Heart left ventricle (tissue), 16 donors: Measurements from ENCODE around the gene CENPP. TPM values are rescaled to one million over a fixed set of nuclear protein-coding genes. Genes with fewer than 3 reads are reported as not detected.

ENCODE experiments used
- ATAC-seq, 4 donors: fragments of 200-7000 bp; cut with Tn5 transposase; one replicate each; pipeline ENCODE4 v1.9.1; 2020 to 2022; ENCODE audit warnings: moderate library complexity in 4 of 4, mild to moderate bottlenecking in 3 of 4, moderate number of reproducible peaks in 1 of 4
- DNase-seq, 5 donors: peaks; one replicate each; pipeline ENCODE4 v3.0.0-alpha.2; 2020
- H3K27ac ChIP-seq, 12 donors: fragments of 200-600 bp; sonication (generic) in 4 of 12; one replicate each; pipeline versions ENCODE4 v1.5.0 to v1.8.0; 2016 to 2022; ENCODE audit warnings: mild to moderate bottlenecking in 2 of 12
- H3K27me3 ChIP-seq, 9 donors: fragments of 200-600 bp; sonication (generic) in 2 of 9; one replicate each; pipeline versions ENCODE4 v1.5.1 to v1.8.0; 2016 to 2022; ENCODE audit warnings: mild to moderate bottlenecking in 3 of 9
- H3K36me3 ChIP-seq, 9 donors: fragments of 200-600 bp; sonication (generic) in 2 of 9; one replicate each; pipeline versions ENCODE4 v1.5.0 to v1.8.0; 2018 to 2022; ENCODE audit warnings: mild to moderate bottlenecking in 2 of 9
- H3K4me1 ChIP-seq, 12 donors: fragments of 200-600 bp; sonication (generic) in 4 of 12; one replicate each; pipeline versions ENCODE4 v1.5.0 to v1.8.0; 2016 to 2022; ENCODE audit warnings: mild to moderate bottlenecking in 3 of 12
- H3K4me3 ChIP-seq, 12 donors: fragments of 200-600 bp; sonication (generic) in 4 of 12; one replicate each; pipeline versions ENCODE4 v1.5.0 to v1.8.0; 2017 to 2022; ENCODE audit warnings: mild to moderate bottlenecking in 9 of 12, moderate library complexity in 4 of 12
- H3K9me3 ChIP-seq, 12 donors: fragments of 200-600 bp; sonication (generic) in 4 of 12; one replicate each; pipeline versions ENCODE4 v1.5.0 to v1.8.0; 2016 to 2022; ENCODE audit warnings: mild to moderate bottlenecking in 1 of 12
- POLR2A ChIP-seq, 2 donors: fragments of 450-650 bp; IDR thresholded peaks; one replicate each; pipeline ENCODE4 v1.6.1; 2017; ENCODE audit warnings: antibody characterized with exemption in 2 of 2, mild to moderate bottlenecking in 2 of 2, moderate library complexity in 2 of 2
- WGBS, 4 donors: extraction: QIAGEN DNeasy Blood & Tissue Kit in 2 of 4; methylation state at CpG; one replicate each; pipeline versions ENCODE4 v1.1.5 to v1.1.7; 2013 to 2018; 5-methylcytosine and 5-hydroxymethylcytosine counted together
- intact Hi-C, 10 donors: fragments of 100-400 bp; cut with DNase I; formaldehyde crosslinking; loops; one replicate each; pipeline versions ENCODE4 v1.11.1 to v1.14.2; 2022
- polyA plus RNA-seq, 2 donors: library from polyadenylated mRNA; stranded (reverse); fragments of 200-250 nt; gene quantifications; one replicate each; pipeline ENCODE4 v1.2.3, GENCODE V29; 2013
- total RNA-seq, 9 donors: library from RNA; depleted of rRNA in 2 of 9; stranded (reverse); fragments of >200 nt in 2 of 9; fragmentation: NEBNext Ultra II Directional in 3 of 9; extraction: Animal tissue kit (Norgen Biotek cat#: 25700) in 3 of 9; gene quantifications; one replicate each; pipeline versions ENCODE4 v1.1.0 to v1.2.4, GENCODE V29; 2016 to 2023
- TF ChIP-seq, protein P1 (sequence below), 12 donors: fragments of 200-600 bp; sonication (generic) in 4 of 12; IDR thresholded peaks; one replicate each; pipeline versions ENCODE4 v1.5.0 to v1.8.0; 2018 to 2022; ENCODE audit warnings: antibody characterized with exemption in 12 of 12, mild to moderate bottlenecking in 5 of 12
- donor health status: ischemic (EF 13 %, LVEDD 7.1; RV severe dilation, severe dysfunction).
- donor health status: healthy with polysubstance abuse.
- donor health status: DM: no; HTN: yes; CAD: no.
- donor health status: DM: no; HTN: no; CAD: no.
- donor health status: ischemic (EF 25% LVEDD 6.9; RV normal size, moderate dysfunction).
- donor health status: ischemic (EF 25% LVEDD 5.7; RV mildly dilated, moderate dysfunction).
- donor health status: healthy.
- donor health status: DM: yes; HTN: yes; CAD: no.
- donor health status: ischemic (EF 35%, LVEDD 5.7; RV mildly dilated, moderate dysfunction).
- donor health status: nonischemic (EF 11% LVEDD 7.7; RV severe dilation, severe dysfunction).
- donor health status: DM: yes; HTN: yes; CAD: no.
- donor health status: PGD.
- donor health status: ischemic (EF 29% LVEDD 5.4; RV normal size, mild dysfunction).
- donor health status: nonischemic (EF 23%, LVEDD 6.1; RV moderate dilation, normal function).

Gene CENPP
- total and polyA plus RNA-seq, 11 donors: 1.1 to 5.8 (median 2.4) TPM

DNA sequence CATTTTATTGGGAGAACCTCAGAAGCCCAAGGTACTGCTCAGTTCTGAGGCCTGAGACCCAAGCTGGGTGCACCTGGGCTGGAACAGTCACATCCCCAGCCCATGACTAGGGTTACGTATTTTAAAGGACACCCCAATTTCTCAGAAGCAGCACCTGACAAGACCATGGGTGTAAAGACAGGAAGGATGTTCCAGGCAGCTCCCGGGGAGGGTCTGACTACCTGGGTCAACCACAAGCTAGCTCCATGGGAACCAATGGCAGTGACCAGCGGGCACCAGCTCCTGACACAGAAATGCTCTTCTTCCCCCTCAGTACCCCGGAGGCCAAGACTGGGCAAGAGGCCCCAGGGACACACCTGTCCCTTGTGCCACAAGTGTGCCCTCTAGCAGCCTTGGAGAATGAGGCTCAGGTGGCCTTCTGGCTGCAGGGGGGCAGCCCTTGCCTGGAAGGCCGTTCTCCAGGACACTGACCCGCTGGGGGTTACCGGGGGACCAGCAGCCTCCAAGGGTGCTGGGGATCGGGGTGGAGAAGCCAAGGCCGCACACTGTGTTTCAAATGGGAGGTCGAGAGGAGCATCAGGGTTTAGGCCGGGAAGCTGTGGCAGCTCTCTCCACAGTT lies 291.6 kb downstream of the CENPP start:
- Histone ChIP-seq H3K4me3 (no peak overlapping the region), H3K9me3 (no peaks in the 10 kb centered on the region), H3K27ac (peak overlapping the region; percentile 31 to 82 (median 63)), H3K27me3 (no peaks in the 10 kb centered on the region), H3K4me1 (peaks cover 0 to 44% (median 5%) of the 10 kb centered on the region in 12 donors), H3K36me3 (peaks cover 0 to 92% (median 70%) of the 10 kb centered on the region in 9 donors)
- TF ChIP-seq, protein P1, sequence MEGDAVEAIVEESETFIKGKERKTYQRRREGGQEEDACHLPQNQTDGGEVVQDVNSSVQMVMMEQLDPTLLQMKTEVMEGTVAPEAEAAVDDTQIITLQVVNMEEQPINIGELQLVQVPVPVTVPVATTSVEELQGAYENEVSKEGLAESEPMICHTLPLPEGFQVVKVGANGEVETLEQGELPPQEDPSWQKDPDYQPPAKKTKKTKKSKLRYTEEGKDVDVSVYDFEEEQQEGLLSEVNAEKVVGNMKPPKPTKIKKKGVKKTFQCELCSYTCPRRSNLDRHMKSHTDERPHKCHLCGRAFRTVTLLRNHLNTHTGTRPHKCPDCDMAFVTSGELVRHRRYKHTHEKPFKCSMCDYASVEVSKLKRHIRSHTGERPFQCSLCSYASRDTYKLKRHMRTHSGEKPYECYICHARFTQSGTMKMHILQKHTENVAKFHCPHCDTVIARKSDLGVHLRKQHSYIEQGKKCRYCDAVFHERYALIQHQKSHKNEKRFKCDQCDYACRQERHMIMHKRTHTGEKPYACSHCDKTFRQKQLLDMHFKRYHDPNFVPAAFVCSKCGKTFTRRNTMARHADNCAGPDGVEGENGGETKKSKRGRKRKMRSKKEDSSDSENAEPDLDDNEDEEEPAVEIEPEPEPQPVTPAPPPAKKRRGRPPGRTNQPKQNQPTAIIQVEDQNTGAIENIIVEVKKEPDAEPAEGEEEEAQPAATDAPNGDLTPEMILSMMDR (IDR thresholded peaks at IDR 0.05): no peak
- TF ChIP-seq POLR2A (IDR thresholded peaks at IDR 0.05): no peak
- DNase-seq: peak in 1 of 5 donors; percentile 30
- peak in 1 of 4 donors; percentile 6 for ATAC-seq
- intact Hi-C loops: loop anchor here in 1 of 10 donors (10.0 kb wide), 1 partner anchor 133 kb away; the partner anchor contains the start of gene ASPN
- 89 to 93% (median 91%) methylated on average over 7 to 11 of the region's 11 CpGs for WGBS, 4 donors

DNA sequence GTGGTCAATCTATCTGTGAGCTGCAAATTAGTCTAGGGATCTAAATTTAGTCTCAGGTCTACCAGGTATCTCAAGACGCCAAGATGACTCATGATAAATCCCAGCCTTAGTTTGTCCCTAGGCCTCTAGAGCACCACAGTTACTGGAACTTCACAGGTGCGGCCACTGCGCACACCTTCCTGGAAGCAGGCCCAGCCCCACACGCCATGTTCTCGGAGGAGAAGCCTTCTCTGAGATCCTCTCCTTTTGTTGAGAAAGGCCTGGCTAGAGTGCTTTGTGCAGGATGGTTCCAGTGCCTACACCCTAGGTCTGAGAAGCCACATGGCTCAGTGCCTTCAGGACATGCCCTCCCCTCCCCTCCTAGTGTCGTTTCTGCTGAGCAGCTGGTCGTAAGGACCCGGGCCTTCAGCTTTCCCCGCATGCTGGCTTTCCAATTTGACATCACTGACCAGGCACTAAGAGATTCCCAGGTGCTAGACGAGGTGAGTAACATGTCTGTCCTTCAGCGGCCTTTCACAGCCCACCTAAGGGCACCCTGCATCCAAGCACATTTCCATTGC lies 292.3 kb downstream of the CENPP start:
- H3K36me3 ChIP-seq: peaks cover 0 to 91% (median 63%) of the 10 kb centered on the region in 9 donors
- 84 to 90% (median 88%) methylated on average over 11 of the region's 11 CpGs for WGBS, 4 donors
- no peaks in the 10 kb centered on the region for H3K27me3 ChIP-seq
- ATAC-seq (no peak), DNase-seq (peak in 1 of 5 donors; percentile 26)
- TF ChIP-seq, protein P1 (IDR thresholded peaks at IDR 0.05): no peak
- peaks cover 0 to 44% (median 5%) of the 10 kb centered on the region in 12 donors for H3K4me1 ChIP-seq
- H3K4me3 ChIP-seq: no peak overlapping the region
- H3K27ac ChIP-seq: peak overlapping the region in 7 of 12 donors; percentile 24 to 82 (median 63)
- intact Hi-C loops: loop anchor here in 1 of 10 donors (10.0 kb wide), 1 partner anchor 133 kb away; the partner anchor contains the start of gene ASPN
- H3K9me3 ChIP-seq: no peaks in the 10 kb centered on the region

DNA sequence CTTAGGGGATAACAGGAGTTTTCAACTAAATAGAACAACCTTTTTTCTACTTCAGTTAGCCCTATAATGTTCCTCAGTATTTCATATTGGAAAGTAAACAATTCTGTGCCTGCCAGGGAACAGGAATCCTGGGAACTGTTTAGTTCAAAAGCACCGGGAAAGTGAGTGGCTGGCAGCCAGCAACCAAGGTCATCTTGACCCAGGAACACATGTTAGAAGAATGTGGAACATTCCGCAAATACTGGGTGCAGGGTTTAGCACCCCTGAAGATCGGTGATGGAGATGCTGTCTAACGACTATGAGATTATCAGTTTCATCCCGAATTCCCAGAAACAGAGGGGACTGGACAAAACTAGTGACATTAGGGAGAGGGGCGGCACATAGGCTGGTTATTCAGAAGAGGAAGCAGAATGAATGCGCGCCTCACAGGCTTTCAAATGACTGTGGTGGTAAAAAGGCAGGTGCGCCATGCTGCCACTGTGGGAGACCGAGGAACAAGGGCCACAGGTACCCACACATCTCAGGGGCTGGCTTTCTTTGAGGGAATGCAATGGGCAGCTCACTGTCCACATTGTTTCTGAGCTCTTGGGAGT lies 293.0 kb downstream of the CENPP start:
- WGBS, 4 donors: 80 to 85% (median 83%) methylated on average over 10 of the region's 10 CpGs
- Histone ChIP-seq H3K4me3 (no peak overlapping the region), H3K9me3 (no peaks in the 10 kb centered on the region), H3K27me3 (no peaks in the 10 kb centered on the region), H3K27ac (peak overlapping the region in 6 of 12 donors; percentile 24 to 82 (median 69)), H3K4me1 (peaks cover 0 to 44% (median 5%) of the 10 kb centered on the region in 12 donors), H3K36me3 (peaks cover 0 to 89% (median 59%) of the 10 kb centered on the region in 9 donors)
- DNase-seq (peak in 2 of 5 donors; percentile 33 to 38), ATAC-seq (no peak)
- TF ChIP-seq, protein P1 (IDR thresholded peaks at IDR 0.05): no peak
- TF ChIP-seq POLR2A (IDR thresholded peaks at IDR 0.05): no peak
- intact Hi-C loops: loop anchor here in 1 of 10 donors (10.0 kb wide), 1 partner anchor 134 kb away; the partner anchor contains the start of gene ASPN
